Neural progenitor cell (in vitro differentiated cells): Measurements from ENCODE around the gene ARL8A. TPM values are rescaled to one million over a fixed set of nuclear protein-coding genes. Genes with fewer than 3 reads are reported as not detected.

Experiments used
- DNase-seq: peaks from one replicate; pipeline ENCODE4 v3.0.0-alpha.2; 2016; ENCODE audit warnings: low spot score
- H2AFZ ChIP-seq: fragments of 200-600 bp; sonication (generic); replicated peaks from 2 replicates; pipeline ENCODE4 v1.6.1; 2016; ENCODE audit warnings: antibody characterized with exemption
- H3F3A ChIP-seq: fragments of 200-600 bp; sonication (generic); 2 replicates; pipeline ENCODE4 v1.6.1; 2016; ENCODE audit warnings: antibody characterized with exemption, low read depth
- H3K27ac ChIP-seq: fragments of 200-600 bp; sonication (generic); 2 replicates; pipeline ENCODE4 v1.5.1; 2016; ENCODE audit warnings: mild to moderate bottlenecking
- H3K27me3 ChIP-seq: fragments of 200-600 bp; sonication (generic); 2 replicates; pipeline ENCODE4 v1.6.1; 2016; ENCODE audit warnings: mild to moderate bottlenecking, moderate library complexity
- H3K36me3 ChIP-seq: fragments of 200-600 bp; sonication (generic); 2 replicates; pipeline ENCODE4 v1.5.1; 2016
- H3K4me1 ChIP-seq: fragments of 200-600 bp; sonication (generic); 2 replicates; pipeline ENCODE4 v1.6.1; 2016; ENCODE audit warnings: mixed run types
- H3K4me2 ChIP-seq: fragments of 200-600 bp; sonication (generic); 2 replicates; pipeline ENCODE4 v1.6.1; 2016
- H3K4me3 ChIP-seq: fragments of 200-600 bp; sonication (generic); 2 replicates; pipeline ENCODE4 v1.5.1; 2016
- H3K79me2 ChIP-seq: fragments of 200-600 bp; sonication (generic); 2 replicates; pipeline ENCODE4 v1.6.1; 2016; ENCODE audit warnings: low read depth
- H3K9ac ChIP-seq: fragments of 200-600 bp; sonication (generic); 2 replicates; pipeline ENCODE4 v1.6.1; 2016
- H3K9me3 ChIP-seq: fragments of 200-600 bp; sonication (generic); 2 replicates; pipeline ENCODE4 v1.5.1; 2016; ENCODE audit warnings: low read depth
- H4K20me1 ChIP-seq: fragments of 200-600 bp; sonication (generic); 2 replicates; pipeline ENCODE4 v1.6.1; 2016; ENCODE audit warnings: low read depth
- H3K27ac Mint-ChIP-seq: 3 replicates; pipeline ENCODE4 v1.8.0; 2021; ENCODE audit warnings: mixed read lengths
- H3K27me3 Mint-ChIP-seq: 2 replicates; pipeline ENCODE4 v1.8.0; 2022; ENCODE audit warnings: low read depth, mild to moderate bottlenecking, inconsistent platforms, moderate library complexity, mixed read lengths; ENCODE audit not compliant: insufficient read depth
- H3K36me3 Mint-ChIP-seq: 3 replicates; pipeline ENCODE4 v1.8.0; 2021; ENCODE audit warnings: mixed read lengths
- H3K4me1 Mint-ChIP-seq: 3 replicates; pipeline ENCODE4 v1.8.0; 2021; ENCODE audit warnings: mixed read lengths
- H3K4me3 Mint-ChIP-seq: 3 replicates; pipeline ENCODE4 v1.8.0; 2021; ENCODE audit warnings: mild to moderate bottlenecking, moderate library complexity, mixed read lengths
- H3K9me3 Mint-ChIP-seq: 3 replicates; pipeline ENCODE4 v1.8.0; 2020; ENCODE audit warnings: mixed read lengths
- CTCF ChIP-seq: fragments of 200-600 bp; sonication (generic); IDR thresholded peaks from 2 replicates; pipeline ENCODE4 v1.5.1; 2017; ENCODE audit warnings: antibody characterized with exemption, mild to moderate bottlenecking
- EZH2 ChIP-seq: fragments of 200-600 bp; sonication (generic); IDR thresholded peaks from 2 replicates; pipeline ENCODE4 v1.6.1; 2017; ENCODE audit warnings: antibody characterized with exemption, mild to moderate bottlenecking, moderate library complexity
- EZH2phosphoT487 ChIP-seq: fragments of 200-600 bp; sonication (generic); IDR thresholded peaks from 2 replicates; pipeline ENCODE4 v1.6.1; 2017; ENCODE audit warnings: antibody characterized with exemption
- total RNA-seq: library from RNA; depleted of rRNA; stranded (reverse); fragments of >200 nt; gene quantifications from 2 replicates; pipeline ENCODE4 v1.2.3, GENCODE V29; 2015; ENCODE audit warnings: low replicate concordance

ARL8A gene
- total RNA-seq, 1 donor from 2014 or later = 13.3 TPM

DNA sequence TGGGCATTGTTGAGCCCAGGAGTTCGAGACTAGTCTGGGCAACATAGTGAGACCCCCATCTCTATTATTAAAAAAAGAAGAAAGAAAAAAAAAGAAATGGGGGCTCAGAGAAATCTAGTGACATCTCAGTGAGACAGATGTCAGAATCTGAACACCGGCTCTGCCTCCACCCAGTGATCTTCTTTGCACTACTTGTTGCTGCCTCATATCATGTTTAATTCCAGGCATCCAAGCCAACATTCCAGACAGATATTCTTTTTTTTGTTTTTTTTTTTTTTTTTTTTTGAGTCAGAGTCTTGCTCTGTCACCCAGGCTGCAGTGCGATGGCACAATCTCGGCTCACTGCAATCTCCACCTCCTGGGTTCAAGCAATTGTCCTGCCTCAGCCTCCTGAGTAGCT is 5.0 kb upstream of the ARL8A start:
- Histone ChIP-seq H3K79me2 (no peaks in the 10 kb centered on the region), H3K4me3 (no peak overlapping the region), H2AFZ (no peak overlapping the region), H3K4me1 (no peaks in the 10 kb centered on the region), H4K20me1 (no peaks in the 10 kb centered on the region), H3K27me3 (peaks cover 15% of the 10 kb centered on the region), H3F3A (peaks cover 9% of the 10 kb centered on the region), H3K4me2 (no peak overlapping the region), H3K9me3 (no peaks in the 10 kb centered on the region), H3K9ac (no peak overlapping the region), H3K27ac (no peak overlapping the region), H3K36me3 (no peaks in the 10 kb centered on the region)
- Mint-ChIP-seq H3K27ac (no peak overlapping the region), H3K36me3 (no peaks in the 10 kb centered on the region), H3K9me3 (no peaks in the 10 kb centered on the region), H3K4me1 (peaks cover 7% of the 10 kb centered on the region), H3K27me3 (peaks cover 10% of the 10 kb centered on the region), H3K4me3 (no peak overlapping the region)
- TF ChIP-seq EZH2 (no peak), CTCF (no peak), EZH2phosphoT487 (no peak)
- DNase-seq = no peak

- no peaks in the 10 kb centered on the region for H3K36me3 ChIP-seq
- no peak for DNase-seq
- Mint-ChIP-seq H3K4me3 (no peak overlapping the region), H3K36me3 (no peaks in the 10 kb centered on the region), H3K9me3 (no peaks in the 10 kb centered on the region), H3K27ac (no peak overlapping the region), H3K4me1 (peaks cover 9% of the 10 kb centered on the region), H3K27me3 (peaks cover 10% of the 10 kb centered on the region)
- no peaks in the 10 kb centered on the region for H3K9me3 ChIP-seq
- peaks cover 2% of the 10 kb centered on the region for H4K20me1 ChIP-seq
- no peak overlapping the region for H3K9ac ChIP-seq
- H3K4me2 ChIP-seq = no peak overlapping the region
- no peak overlapping the region for H3K4me3 ChIP-seq
- H3K27ac ChIP-seq = no peak overlapping the region
- no peak overlapping the region for H2AFZ ChIP-seq
- peaks cover under 1% of the 10 kb centered on the region for H3K4me1 ChIP-seq
- peaks cover 15% of the 10 kb centered on the region for H3K27me3 ChIP-seq
- peaks cover 9% of the 10 kb centered on the region for H3F3A ChIP-seq
- peaks cover 7% of the 10 kb centered on the region for H3K79me2 ChIP-seq
- TF ChIP-seq CTCF (no peak), EZH2phosphoT487 (no peak), EZH2 (no peak)
Measured at GRCh38 chr1:202148391-202148790, 3.9 kb upstream of the ARL8A start.

DNA sequence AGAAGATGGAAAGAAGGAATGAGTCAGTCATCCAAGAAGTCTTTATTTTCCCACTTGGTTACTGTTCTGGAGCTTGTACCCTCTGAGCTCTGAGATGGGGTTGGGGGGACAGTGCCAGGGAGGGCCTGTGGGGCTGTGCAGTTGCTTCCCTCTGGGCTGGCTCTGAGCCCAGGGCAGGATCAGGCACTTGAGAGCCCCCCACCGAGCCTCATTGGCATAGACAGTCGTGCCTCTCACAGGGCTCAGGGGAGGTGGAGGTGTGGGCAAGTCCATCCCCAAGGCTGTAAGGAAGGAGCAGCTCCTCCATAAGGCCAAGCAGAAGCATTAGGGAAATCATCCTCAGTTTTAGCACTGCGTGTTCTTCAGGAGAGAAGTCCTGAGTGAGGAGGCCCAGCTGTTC is 2.5 kb upstream of the ARL8A start:
- H3K9me3 ChIP-seq = no peaks in the 10 kb centered on the region
- no peak overlapping the region for H3K4me3 Mint-ChIP-seq
- H3K27ac Mint-ChIP-seq = no peak overlapping the region
- peaks cover 16% of the 10 kb centered on the region for H4K20me1 ChIP-seq
- H3K9ac ChIP-seq = no peak overlapping the region
- peaks cover 10% of the 10 kb centered on the region for H3K27me3 Mint-ChIP-seq
- TF ChIP-seq CTCF (no peak), EZH2 (no peak), EZH2phosphoT487 (no peak)
- H3K4me3 ChIP-seq = no peak overlapping the region
- H3K36me3 Mint-ChIP-seq = no peaks in the 10 kb centered on the region
- no peaks in the 10 kb centered on the region for H3K9me3 Mint-ChIP-seq
- H3K36me3 ChIP-seq = no peaks in the 10 kb centered on the region
- no peak for DNase-seq
- H3K27me3 ChIP-seq = peaks cover 15% of the 10 kb centered on the region
- H2AFZ ChIP-seq = no peak overlapping the region
- peaks cover 9% of the 10 kb centered on the region for H3F3A ChIP-seq
- H3K4me1 ChIP-seq = peaks cover 7% of the 10 kb centered on the region
- H3K4me1 Mint-ChIP-seq = peaks cover 12% of the 10 kb centered on the region
- H3K79me2 ChIP-seq = peaks cover 21% of the 10 kb centered on the region
- H3K27ac ChIP-seq = no peak overlapping the region
- H3K4me2 ChIP-seq = no peak overlapping the region
